Nephron progenitor cell (in vitro differentiated cells): Measurements from ENCODE around the gene ZNF862.
"Not testable (repeated sequence)": the region's sequence is repeated elsewhere in the genome, so short reads cannot be mapped to it uniquely, and the experiment has no call there.

Source experiments
- DNase-seq: peaks from one replicate; pipeline ENCODE4 v3.0.0; 2021
- H3K27ac Mint-ChIP-seq: 2 replicates; pipeline ENCODE4 v1.8.0; 2021; ENCODE audit warnings: mild to moderate bottlenecking, moderate library complexity, mixed read lengths
- H3K27me3 Mint-ChIP-seq: 2 replicates; pipeline ENCODE4 v1.8.0; 2021; ENCODE audit warnings: mild to moderate bottlenecking, low read depth, mixed read lengths; ENCODE audit not compliant: poor library complexity
- H3K36me3 Mint-ChIP-seq: 2 replicates; pipeline ENCODE4 v1.8.0; 2021; ENCODE audit warnings: low read depth, mixed read lengths
- H3K4me1 Mint-ChIP-seq: 2 replicates; pipeline ENCODE4 v1.8.0; 2021; ENCODE audit warnings: mixed read lengths
- H3K4me3 Mint-ChIP-seq: 2 replicates; pipeline ENCODE4 v1.8.0; 2021; ENCODE audit warnings: mild to moderate bottlenecking, moderate library complexity, mixed read lengths
- H3K9me3 Mint-ChIP-seq: 2 replicates; pipeline ENCODE4 v1.8.0; 2021; ENCODE audit warnings: mild to moderate bottlenecking, moderate library complexity, mixed read lengths

The ZNF862 gene

DNA sequence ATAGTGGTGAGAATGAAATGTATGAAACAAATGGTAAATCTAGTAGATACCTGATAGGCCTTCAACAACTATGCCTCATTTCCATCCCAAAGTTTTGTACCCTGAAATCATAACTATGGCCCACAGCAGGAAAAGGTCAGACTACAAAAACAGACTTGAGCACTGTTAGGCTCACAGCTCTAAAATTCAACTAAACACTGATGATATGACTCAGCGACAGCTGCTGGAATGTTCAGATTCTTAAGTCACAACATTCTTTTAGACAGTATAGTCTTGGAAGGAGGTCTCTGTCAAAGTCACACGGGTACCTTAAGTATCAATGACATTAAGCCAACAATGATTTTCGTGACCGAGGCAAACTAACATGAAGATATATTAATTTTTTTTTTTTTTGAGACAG, 74.0 kb downstream of the ZNF862 start:
- not testable (repeated sequence) for H3K27me3 Mint-ChIP-seq, DNase-seq, H3K4me3 Mint-ChIP-seq, H3K27ac Mint-ChIP-seq, H3K4me1 Mint-ChIP-seq, H3K9me3 Mint-ChIP-seq, H3K36me3 Mint-ChIP-seq
